Measurements from ENCODE around the gene CCL4L2.
"Not testable (repeated sequence)": the region's sequence is repeated elsewhere in the genome, so short reads cannot be mapped to it uniquely, and the experiment has no call there.

Gene CCL4L2

DNA sequence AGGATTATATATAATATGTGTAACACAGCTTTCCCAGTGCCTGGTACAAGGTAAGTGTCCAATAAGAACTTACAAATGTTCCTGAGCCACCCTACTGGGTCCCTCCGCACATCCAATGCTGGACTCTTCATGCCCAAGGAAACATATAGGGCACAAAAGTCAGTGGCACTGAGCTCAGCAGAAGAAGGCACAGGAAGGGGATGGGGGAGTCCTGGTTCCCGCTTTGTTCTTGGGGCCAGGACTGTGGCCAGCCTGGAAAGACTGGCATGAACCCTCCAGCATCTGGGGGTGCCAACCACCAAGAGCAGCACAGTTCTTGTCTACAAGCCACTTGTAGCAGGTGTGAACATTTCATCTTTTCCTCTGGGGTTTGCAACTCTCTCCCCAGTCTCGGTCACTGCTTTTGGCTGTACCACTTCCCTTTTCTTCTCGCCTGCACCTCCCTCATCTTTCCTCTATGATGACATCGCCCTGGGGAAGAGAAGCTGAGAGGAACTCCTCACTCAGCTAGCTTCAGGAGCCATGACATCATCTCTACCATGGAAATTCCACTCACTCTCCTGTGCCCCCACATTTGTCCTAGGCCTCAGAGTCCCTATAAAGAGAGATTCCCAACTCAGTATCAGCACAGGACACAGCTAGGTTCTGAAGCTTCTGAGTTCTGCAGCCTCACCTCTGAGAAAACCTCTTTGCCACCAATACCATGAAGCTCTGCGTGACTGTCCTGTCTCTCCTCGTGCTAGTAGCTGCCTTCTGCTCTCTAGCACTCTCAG lies at the start of gene CCL4L2:
TSS of gene CCL4L2 (plus strand) at position 625 of the 773 bp plus-strand sequence.
- not testable (repeated sequence) for DNase-seq (ENCODE audit: low read depth)

DNA sequence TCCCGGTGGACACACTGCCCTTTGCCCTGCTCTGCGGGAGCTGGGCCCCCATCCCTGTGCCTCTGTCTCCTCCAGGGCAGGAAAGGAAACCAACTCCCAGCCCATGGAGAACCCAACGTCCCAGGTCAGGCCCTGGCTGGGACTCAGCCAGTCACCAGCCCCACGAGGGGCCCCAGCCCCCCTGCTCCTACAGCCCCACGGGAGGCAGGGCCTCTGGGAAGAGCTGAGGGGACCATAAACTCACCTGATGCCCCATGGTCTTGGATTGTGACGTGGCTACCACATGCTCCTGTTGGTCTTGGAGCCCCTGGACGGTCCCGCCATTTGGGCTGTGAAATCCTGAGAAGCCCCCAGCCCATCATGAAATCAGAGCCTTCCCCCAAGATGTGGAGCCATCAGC lies 42.0 kb upstream of the CCL4L2 start:
- not testable (repeated sequence) for DNase-seq (ENCODE audit: low read depth)

DNA sequence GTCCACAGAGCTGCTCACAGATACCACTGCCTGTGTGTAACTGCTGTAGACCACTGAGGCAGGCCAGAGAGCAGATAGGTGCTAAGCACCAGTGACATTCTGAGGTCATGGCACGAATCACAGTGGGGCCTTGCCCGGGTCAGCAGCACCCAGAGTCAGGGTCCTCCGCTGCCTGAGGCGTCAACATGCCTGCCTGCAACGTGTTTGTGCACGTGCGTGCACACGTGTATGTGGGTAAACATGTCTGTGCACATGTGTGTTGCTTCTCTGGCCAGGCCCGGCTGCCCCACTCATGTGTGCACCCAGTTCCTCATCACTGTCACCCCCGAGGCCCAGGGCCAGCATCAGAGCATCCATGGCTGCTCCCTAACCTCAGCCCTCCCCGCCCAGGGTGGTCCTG lies 34.3 kb upstream of the CCL4L2 start, which contains the start of gene TBC1D3B:
TSS of gene TBC1D3B (minus strand) at position 101 of the 400 bp plus-strand sequence. CDS start 1,586 bp downstream, outside the sequence.
- DNase-seq (ENCODE audit: low read depth): not testable (repeated sequence)

DNA sequence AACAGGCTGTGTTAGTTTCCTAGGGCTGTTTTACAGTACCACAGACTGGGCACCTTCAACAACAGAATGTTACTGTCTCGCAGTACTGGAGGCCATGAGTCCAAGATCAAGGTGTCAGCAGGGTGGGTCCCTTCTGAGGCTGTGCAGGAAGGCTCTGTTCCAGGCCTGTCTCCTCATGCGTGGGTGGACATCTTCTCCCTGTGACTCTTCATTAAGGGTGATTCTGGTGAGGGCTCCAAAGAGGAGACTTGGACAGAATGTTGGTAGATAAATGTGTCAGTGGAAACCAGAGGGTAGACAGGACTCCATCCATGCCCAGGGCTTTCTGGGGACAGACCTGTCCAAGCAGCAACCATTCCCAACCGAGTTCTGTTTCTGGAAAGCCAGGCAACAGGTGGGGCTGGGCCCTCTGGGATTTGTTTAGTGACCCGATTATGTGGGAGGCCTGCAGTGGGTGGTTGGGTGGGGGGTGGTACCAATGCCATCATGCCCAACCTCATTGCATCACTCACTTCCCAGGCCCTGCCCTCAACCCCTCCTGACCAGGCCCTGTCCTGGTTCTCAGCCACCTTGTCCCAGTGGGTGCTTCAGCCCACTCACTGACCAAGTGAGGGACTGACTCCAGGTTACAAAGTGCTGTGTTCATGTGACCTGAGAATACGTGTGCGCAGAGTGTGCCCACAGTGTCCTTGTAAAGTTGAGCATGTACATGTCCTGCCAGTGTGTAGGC lies 29.3 kb upstream of the CCL4L2 start:
- DNase-seq (ENCODE audit: low read depth): not testable (repeated sequence)

DNA sequence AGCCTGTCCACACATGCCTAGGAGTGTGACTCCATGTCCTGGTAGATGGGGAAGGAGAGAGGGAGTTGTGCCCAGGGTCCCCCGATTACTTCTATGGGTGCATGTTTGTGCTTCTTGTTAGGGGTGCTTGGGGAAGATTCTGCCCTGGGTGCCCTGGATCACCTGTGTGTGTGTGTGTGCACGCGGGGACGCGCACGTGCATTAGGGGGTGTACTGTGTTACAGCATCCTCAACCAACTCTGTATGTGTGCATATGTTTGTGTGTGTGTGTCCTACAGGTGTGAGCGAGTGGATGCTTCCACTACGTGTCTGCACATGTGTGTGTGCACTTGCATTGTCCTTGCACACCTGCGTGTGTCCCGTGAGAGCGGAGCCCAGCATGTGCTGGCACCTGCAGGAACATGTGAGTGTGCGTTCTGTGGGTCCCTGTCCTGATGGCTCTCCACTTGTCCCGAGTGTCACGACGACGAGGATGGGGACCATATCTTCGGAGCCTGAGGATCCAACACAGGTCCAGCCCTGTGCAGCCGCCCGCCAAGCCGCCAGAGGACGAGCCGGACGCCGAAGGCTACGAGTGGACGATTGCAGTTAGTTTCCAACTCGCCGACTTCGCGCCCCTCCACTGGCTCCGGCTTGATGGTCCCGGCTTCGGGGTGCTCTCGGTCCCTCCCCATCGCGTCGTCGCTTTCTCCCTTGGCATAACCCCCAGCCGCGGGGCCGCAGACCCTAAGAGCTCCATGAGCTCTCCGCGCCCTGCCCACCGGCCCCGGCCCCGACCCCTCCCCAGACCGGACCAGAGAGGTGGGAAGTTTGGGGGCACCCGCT lies 28.5 kb upstream of the CCL4L2 start:
- DNase-seq (ENCODE audit: low read depth): no peak

DNA sequence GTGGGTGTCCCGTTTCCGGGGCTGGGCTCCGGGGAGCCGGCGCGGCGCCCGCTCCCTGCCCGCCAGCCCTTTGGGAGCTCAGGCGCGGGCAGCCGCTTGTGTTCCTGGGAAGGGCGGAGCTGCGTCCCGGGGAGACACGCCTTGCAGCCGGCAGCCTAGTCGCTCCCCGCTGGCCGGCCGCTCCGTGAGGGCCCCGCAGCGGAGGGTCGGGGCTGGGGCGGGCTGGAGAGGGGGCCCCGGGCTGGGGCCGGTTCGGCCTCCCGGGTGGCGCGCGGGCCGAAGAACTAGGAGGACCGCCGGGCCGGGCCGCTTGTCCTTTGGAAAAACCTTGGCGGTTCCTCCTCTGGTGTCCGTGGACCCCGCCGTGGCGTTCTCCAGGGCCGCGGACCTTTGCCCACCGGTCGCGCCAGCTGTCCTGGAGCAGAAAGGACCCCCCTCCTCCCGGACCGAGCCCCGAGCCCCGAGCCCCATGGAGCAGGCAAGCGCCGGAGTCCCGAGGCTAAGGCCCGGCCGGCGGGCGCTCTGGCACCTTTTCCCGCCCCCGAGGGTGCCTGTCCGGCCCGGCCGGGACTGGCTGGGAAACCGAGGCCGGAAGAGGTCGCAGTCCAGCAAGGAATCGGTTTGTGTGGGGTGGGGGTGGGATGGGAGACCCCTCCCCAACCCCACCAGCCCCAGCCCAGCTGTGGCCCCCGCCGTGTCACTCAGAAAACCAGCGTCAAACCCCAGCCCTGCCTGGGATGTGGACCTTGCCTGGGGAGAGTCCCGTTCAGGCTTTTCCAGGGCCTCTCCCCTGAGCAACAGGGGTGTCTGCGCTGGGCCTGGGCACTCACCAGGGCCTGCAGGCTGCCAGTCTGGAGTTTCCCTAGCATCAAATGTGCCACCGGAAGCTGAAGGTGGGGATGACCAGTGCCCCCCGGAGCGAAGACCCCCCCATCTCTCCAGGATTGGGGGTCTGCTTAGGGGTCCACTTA lies 27.6 kb upstream of the CCL4L2 start:
- DNase-seq (ENCODE audit: low read depth): peak; percentile 34

DNA sequence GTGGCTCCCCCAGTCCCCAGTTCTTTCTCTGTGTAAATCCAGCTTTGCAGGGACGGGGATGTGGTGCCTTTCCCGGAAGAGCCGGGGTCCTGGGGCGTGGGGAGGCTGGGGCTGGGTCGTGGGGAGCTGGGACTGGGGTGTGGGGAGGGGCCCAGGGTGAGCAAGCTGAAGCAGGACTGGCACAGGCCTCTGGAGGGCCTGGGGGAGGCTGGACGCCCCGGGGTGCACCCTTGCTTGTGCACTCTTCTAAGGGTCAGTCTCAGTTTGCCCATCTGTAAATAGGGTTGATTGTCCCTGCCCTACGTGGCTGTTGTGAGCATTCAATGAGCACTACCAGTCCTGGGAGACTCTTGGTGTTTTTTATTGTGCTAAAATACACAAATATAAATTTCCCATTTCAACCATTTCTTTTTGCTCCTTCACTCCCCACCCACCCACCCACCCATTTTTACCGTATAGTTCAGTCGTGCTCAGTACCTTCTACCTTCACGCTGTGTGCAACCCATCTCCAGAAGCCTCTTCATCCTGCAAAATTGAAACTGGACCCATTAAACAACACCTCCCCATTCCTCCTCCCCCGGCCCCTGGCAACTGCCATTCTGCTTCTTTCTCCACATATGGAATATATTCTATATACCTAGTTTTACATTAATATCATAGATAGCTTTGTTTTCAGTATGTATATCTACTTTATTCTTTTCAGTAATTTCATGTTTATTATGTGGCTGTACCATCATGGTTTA lies 26.7 kb upstream of the CCL4L2 start:
- DNase-seq (ENCODE audit: low read depth): no peak

DNA sequence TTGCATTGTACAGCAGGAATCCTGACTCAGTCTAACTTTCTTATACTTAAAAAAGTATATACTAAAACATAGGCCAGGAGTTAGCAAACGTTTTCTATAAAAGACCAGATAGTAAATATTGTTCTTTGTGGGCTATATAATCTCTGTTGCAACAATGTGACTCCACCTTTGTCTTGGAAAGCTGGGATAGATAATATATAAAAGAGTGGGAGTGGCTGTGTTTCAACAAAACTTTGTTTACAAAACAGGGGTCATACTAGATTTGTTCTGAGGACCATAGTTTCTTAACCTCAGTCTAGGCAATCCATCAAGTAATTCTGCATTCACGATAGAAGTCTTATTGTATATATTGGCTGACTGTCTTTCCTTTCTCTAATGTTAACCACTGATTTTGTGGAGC lies 25.4 kb upstream of the CCL4L2 start:
- no peak for DNase-seq (ENCODE audit: low read depth)

DNA sequence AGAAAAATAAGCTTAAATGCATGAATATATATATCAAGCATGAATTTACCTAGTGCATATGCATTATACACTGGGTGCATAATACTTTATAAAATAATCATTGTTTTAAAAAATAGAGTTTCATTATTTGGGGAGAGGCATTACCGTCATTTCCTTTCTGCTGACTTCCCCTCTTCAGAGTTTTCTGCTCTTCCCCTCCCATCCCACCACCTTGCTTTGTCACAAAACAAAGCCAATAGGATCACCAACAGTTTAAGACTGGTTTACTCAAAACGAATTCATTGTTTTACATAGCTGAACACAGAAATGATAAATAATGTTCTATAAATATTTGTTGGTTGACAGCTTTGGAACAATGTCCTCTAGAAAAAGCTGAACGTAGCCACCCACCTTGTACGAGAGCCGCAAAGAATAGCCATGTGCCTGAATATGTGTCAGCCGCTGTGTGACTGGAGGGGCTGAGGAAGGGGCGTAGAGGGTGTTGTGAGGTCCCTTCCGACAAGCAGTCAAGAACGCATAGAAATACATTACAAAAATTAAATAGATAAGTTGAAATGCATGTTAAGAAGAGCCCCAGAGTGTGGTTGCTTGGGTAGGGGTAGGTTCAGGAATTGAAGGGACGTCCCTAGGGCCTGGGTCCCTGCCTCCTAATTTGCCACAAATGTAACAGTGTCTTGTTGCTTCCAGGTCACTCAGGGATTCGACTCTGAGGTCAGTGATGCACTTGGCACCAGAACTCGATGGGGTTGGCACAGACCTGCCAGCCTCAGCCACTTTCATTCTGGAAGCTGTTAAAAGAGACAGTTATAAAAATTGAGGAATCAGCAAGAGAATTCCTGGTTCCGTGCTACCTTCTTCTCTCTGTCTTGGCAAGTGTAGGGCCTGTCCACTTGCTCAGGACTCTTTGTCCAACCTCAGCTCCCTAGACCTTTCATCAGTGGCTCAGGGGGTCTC lies 23.8 kb upstream of the CCL4L2 start:
- DNase-seq (ENCODE audit: low read depth): not testable (repeated sequence)

DNA sequence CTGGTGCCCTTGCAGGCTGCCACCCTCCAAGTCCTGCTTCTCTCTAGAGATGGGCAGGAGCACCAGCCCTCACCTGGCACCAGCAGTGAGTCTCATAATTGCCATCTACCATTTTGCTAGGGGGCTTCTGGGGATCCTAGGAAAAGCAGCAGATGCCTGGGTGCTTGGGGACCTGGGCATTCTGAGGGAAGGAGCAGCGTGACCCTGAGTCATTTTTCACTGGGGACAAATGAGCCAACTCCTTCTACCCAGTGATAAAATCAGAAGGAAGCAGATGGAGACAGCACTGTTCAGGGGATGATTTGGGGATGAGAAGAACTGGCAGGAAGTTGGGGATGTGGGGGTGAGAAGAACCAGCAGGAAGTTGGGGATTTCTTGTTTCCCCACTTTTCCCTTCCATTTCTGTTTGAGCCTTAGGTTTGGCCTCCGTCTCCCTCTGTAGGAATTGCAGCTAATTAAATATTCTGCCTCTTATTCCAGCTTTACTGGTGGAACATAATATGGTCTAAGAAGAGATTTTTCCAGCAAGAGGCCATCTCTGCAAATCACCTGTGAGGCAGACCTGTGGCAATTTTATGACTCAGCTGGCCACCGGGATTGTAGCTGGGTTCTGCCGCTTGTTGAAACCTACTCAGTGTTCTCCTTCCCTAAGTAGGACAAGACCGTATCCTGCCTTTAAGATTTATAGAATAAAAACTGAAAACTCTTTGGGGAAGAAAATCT lies 22.8 kb upstream of the CCL4L2 start:
- DNase-seq (ENCODE audit: low read depth): not testable (repeated sequence)

DNA sequence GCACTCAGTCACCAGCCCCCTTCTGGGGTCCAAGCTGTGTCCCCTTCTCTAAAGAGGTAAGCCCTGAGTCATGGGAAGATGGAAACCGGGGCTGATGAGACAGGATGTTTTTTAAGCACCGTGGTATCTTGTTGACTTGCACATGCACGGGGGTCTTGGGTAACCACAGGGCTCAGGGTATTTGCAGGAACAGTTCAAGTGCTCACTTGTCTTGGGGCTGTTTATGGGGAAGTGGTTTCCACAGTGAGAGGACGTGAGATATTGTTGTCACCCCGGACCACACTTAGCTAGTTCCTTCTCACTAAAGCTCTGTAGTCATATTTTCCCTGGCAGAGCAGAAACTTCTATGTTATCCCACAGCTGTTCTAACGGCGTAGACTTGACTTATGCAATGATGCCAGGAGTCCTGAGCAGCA lies 22.0 kb upstream of the CCL4L2 start:
- DNase-seq (ENCODE audit: low read depth): no peak

DNA sequence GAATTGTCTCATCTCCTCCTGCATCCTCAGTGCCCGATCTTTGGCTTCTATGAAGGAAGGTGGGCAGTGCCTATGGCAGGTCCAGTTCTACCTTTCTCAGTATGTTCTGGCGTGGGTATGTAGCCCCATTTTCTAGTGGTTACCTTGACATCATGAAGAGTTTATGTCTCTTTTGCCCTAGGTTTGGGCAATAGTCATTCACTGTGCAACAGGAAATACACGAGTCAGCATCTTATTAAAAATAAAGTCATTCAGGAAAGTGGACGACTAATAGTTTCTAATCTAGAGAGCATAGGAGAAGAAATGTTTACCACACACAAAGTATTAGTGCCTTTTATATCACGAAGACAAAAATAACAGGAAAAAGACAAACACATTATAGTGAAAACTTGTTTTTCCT lies 20.9 kb upstream of the CCL4L2 start:
- DNase-seq (ENCODE audit: low read depth): not testable (repeated sequence)

DNA sequence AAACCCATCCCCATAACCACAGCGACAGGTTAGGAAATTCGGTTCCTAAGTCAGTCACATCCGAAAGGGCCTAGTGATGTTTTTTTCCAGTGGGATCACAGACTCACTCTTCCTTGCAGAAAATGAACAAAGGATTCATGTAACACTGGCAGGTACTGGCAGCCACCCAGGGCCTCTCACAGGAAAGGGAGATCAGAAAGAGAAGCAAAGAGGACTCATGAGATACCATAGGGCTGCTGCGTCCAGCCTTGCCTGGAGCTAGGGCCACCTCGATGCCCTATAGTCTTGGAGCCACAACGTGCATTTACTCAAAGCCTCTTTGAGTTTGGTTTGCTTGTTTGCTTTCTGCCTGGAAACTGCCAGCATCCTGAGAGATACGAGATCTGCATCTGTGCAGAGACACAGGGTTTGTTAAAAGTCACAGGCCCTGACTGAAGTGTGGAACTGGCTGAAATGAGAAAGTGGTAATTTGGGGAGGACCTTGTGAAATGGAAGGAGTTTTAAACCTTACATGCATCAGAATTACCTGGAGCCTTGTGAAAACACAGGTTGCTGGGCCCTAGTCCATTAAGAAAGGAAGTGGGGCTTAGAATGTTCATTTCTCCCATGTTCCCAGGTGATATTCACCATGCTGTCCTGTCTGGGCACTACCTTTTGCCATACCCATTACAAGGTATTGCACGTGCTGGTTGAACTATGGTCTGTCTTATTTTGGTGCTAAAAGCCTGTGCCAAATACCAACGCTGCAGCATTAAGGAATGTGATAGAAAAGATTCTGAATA lies 20.1 kb upstream of the CCL4L2 start:
- not testable (repeated sequence) for DNase-seq (ENCODE audit: low read depth)

DNA sequence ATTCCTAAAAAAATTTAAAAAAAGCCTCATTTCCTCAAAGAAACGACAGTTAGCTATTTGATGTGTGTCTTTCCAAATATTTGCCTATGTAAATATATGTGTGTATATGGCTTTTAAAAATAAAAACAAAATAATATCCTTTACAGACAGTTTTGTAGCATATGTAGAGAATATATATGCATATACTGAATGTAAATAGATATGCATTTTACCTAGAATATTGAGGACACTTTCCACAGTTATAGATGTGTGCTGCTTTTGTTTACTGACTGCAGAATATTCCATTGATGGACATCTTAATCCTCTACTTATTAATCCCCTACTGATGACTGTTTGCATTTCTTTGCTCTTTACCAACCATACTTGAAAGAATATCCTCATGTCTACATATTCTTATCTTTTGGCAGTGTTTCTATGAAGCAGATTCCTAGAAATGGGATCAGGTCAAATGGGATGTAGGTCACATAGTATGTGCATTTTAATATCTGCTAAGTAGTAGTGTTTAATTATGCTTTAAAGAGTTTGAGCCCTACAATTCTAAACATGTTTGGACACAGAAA lies 17.6 kb upstream of the CCL4L2 start:
- no peak for DNase-seq (ENCODE audit: low read depth)

DNA sequence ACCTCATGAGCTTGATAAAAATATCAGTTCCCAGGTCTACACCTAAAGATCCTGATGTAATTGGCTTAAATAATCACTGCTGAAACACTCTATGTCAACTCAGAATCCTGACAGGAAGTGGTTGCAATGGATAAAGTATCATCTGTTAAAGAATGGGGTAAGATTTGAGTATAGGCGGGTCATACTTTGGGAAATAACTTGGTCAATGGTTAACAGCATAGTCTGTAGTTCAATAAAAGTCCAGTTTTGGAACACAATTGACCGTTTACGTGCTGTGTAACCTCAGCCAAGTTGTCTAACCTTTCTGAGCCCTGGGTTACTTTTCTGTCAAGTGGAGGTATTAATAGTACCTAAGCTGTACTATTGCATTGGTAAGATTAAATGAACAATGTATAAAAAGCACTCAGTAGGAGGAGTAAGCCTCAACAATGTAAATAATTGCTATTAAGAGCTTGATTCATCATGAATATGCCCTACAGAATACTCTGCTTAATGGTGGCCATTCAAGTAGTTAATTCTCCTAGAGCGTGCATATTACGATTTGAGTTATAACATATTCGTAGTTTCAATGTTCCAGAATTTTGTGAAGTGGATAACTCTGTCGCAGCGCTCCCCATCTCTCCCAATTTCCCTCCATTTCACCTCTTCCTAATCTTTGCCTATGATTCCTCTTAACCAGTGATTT lies 16.6 kb upstream of the CCL4L2 start:
- not testable (repeated sequence) for DNase-seq (ENCODE audit: low read depth)

DNA sequence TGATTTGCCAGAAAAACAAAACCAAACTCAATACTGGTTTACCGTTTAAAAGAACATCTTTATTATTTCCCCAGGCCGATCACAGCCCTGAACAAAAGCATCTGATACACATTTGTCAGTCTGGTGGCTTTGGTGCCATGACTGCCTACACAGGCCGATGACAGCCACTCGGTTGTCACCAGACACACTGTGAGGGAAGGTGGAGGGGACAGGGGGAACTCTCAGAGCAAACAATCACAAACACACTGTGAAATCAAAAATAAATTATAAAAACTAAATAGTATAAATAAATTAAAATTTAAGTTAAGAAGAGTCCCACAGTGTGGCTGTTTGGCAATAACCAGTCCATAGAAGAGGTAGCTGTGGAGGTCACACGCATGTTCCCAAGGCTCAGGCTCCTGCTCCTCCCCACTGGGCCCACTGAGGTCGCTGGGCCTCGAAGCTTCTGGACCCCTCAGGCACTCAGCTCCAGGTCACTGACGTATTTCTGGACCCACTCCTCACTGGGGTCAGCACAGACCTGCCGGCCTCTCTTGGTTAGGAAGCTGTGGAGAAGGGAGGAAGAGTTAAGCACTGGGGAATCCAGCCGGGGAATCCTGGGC lies 15.9 kb upstream of the CCL4L2 start:
- not testable (repeated sequence) for DNase-seq (ENCODE audit: low read depth)
